WTC11 (cell line): ENCODE results near the gene SGCD. TPM values are rescaled to one million over a fixed set of nuclear protein-coding genes. Genes with fewer than 3 reads are reported as not detected.

Source experiments
- ATAC-seq: fragments of 200-7000 bp; cut with Tn5 transposase; 2 replicates; pipeline ENCODE4 v1.10.0; 2021; ENCODE audit warnings: mild to moderate bottlenecking, moderate library complexity
- CTCF ChIA-PET: fragments of 300-600 bp; sonication (Branson Sonifier 250); formaldehyde crosslinking; loops from one replicate; lab custom pipeline; 2021; ENCODE audit warnings: antibody characterized with exemption; lab: Charles Lee
- POLR2A ChIA-PET: fragments of 350-600 bp; sonication (Branson Sonifier 250); formaldehyde crosslinking; loops from one replicate; lab custom pipeline; 2021; ENCODE audit warnings: antibody characterized with exemption; lab: Charles Lee
- DNase-seq: peaks from one replicate; pipeline ENCODE4 v3.0.0; 2021; ENCODE audit warnings: low spot score
- H3K27ac Mint-ChIP-seq: 2 replicates; pipeline ENCODE4 v1.8.0; 2021; ENCODE audit warnings: mixed read lengths
- H3K27me3 Mint-ChIP-seq: 2 replicates; pipeline ENCODE4 v1.8.0; 2021; ENCODE audit warnings: low read depth, mild to moderate bottlenecking, moderate library complexity, mixed read lengths
- H3K36me3 Mint-ChIP-seq: 2 replicates; pipeline ENCODE4 v1.8.0; 2021; ENCODE audit warnings: mixed read lengths
- H3K4me1 Mint-ChIP-seq: 2 replicates; pipeline ENCODE4 v1.8.0; 2022; ENCODE audit warnings: mixed read lengths
- H3K4me3 Mint-ChIP-seq: 2 replicates; pipeline ENCODE4 v1.8.0; 2021; ENCODE audit warnings: mild to moderate bottlenecking, moderate library complexity, mixed read lengths
- H3K9me3 Mint-ChIP-seq: 2 replicates; pipeline ENCODE4 v1.8.0; 2021; ENCODE audit warnings: mixed read lengths
- ELF4 ChIP-seq: sonication (generic); formaldehyde crosslinking; IDR thresholded peaks from 2 replicates; pipeline ENCODE4 v1.8.1; 2022; ENCODE audit warnings: low read depth, mild to moderate bottlenecking, moderate library complexity, missing genetic modification reagents
- GABPB1 ChIP-seq: sonication (generic); formaldehyde crosslinking; IDR thresholded peaks from 2 replicates; pipeline ENCODE4 v1.8.1; 2023; ENCODE audit warnings: mild to moderate bottlenecking, missing genetic modification reagents
- NFE2L1 ChIP-seq: sonication (generic); formaldehyde crosslinking; IDR thresholded peaks from 2 replicates; pipeline ENCODE4 v1.8.1; 2023; ENCODE audit warnings: missing genetic modification reagents
- SOX15 ChIP-seq: fragments of 250-450 bp; sonication (Bioruptor Pico); IDR thresholded peaks from 2 replicates; pipeline ENCODE4 v1.9.0; 2021; ENCODE audit warnings: mild to moderate bottlenecking
- ZNF138 ChIP-seq: sonication (generic); formaldehyde crosslinking; conservative IDR thresholded peaks from 2 replicates; pipeline ENCODE4 v1.8.1; 2022; ENCODE audit warnings: mild to moderate bottlenecking, moderate library complexity, missing genetic modification reagents
- ZNF219 ChIP-seq: sonication (generic); formaldehyde crosslinking; IDR thresholded peaks from 2 replicates; pipeline ENCODE4 v1.8.0; 2023; ENCODE audit warnings: missing genetic modification reagents, mild to moderate bottlenecking, borderline replicate concordance
- ZNF232 ChIP-seq: sonication (generic); formaldehyde crosslinking; IDR thresholded peaks from 2 replicates; pipeline ENCODE4 v1.8.0; 2022; ENCODE audit warnings: mild to moderate bottlenecking, missing genetic modification reagents
- total RNA-seq: library from RNA; stranded (reverse); gene quantifications from 3 replicates; pipeline ENCODE4 v1.2.3, GENCODE V29; 2021
- TF ChIP-seq, protein P1 (sequence below): fragments of 250-450 bp; sonication (Bioruptor Pico); IDR thresholded peaks from 2 replicates; pipeline ENCODE4 v1.8.0; 2021; ENCODE audit warnings: mild to moderate bottlenecking
- TF ChIP-seq, protein P2 (sequence below): sonication (generic); formaldehyde crosslinking; conservative IDR thresholded peaks from 2 replicates; pipeline ENCODE4 v1.8.1; 2023; ENCODE audit warnings: mild to moderate bottlenecking, low read depth, missing genetic modification reagents, moderate library complexity
- TF ChIP-seq, protein P3 (sequence below): sonication (generic); formaldehyde crosslinking; IDR thresholded peaks from 2 replicates; pipeline ENCODE4 v1.8.1; 2022; ENCODE audit warnings: low read depth, mild to moderate bottlenecking, moderate library complexity, missing genetic modification reagents, borderline replicate concordance
- TF ChIP-seq, protein P4 (sequence below): fragments of 250-450 bp; sonication (Bioruptor Pico); IDR thresholded peaks from 2 replicates; pipeline ENCODE4 v1.9.0; 2021; ENCODE audit warnings: mild to moderate bottlenecking
- TF ChIP-seq, protein P5 (sequence below): fragments of 250-450 bp; sonication (Bioruptor Pico); IDR thresholded peaks from 2 replicates; pipeline ENCODE4 v1.9.0; 2021; ENCODE audit warnings: mild to moderate bottlenecking, borderline replicate concordance
- TF ChIP-seq, protein P6 (sequence below): fragments of 250-450 bp; sonication (Bioruptor Pico); conservative IDR thresholded peaks from 2 replicates; pipeline ENCODE4 v1.9.0; 2021; ENCODE audit warnings: mild to moderate bottlenecking

Gene SGCD
- total RNA-seq, 1 experiment from 2014 or later = 0.33 TPM

DNA sequence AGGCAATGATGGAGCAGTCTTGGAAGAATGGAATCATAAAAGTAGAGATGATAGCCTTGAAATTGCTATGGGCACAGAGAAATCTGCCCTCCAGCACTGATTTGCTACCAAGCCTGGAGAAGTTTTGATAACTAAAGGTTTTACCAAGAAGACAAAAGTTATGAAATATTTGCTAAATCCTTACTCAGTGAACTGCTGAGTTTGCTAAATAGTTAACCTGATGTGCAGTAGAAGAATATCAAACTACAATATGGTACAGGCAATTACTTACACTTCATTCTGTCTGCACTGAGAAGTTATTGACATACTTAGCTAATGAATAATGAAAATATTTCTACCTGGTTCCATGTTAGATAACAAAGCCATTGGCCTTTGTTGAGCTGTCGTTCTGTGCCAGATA lies 124.5 kb downstream of the SGCD start (continued):
- TF ChIP-seq, protein P1, sequence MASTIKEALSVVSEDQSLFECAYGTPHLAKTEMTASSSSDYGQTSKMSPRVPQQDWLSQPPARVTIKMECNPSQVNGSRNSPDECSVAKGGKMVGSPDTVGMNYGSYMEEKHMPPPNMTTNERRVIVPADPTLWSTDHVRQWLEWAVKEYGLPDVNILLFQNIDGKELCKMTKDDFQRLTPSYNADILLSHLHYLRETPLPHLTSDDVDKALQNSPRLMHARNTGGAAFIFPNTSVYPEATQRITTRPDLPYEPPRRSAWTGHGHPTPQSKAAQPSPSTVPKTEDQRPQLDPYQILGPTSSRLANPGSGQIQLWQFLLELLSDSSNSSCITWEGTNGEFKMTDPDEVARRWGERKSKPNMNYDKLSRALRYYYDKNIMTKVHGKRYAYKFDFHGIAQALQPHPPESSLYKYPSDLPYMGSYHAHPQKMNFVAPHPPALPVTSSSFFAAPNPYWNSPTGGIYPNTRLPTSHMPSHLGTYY (CRISPR knock-in tag) = no peak
- TF ChIP-seq, protein P2, sequence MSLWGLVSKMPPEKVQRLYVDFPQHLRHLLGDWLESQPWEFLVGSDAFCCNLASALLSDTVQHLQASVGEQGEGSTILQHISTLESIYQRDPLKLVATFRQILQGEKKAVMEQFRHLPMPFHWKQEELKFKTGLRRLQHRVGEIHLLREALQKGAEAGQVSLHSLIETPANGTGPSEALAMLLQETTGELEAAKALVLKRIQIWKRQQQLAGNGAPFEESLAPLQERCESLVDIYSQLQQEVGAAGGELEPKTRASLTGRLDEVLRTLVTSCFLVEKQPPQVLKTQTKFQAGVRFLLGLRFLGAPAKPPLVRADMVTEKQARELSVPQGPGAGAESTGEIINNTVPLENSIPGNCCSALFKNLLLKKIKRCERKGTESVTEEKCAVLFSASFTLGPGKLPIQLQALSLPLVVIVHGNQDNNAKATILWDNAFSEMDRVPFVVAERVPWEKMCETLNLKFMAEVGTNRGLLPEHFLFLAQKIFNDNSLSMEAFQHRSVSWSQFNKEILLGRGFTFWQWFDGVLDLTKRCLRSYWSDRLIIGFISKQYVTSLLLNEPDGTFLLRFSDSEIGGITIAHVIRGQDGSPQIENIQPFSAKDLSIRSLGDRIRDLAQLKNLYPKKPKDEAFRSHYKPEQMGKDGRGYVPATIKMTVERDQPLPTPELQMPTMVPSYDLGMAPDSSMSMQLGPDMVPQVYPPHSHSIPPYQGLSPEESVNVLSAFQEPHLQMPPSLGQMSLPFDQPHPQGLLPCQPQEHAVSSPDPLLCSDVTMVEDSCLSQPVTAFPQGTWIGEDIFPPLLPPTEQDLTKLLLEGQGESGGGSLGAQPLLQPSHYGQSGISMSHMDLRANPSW = no peak
- TF ChIP-seq, all 79 proteins: peak for 0

DNA sequence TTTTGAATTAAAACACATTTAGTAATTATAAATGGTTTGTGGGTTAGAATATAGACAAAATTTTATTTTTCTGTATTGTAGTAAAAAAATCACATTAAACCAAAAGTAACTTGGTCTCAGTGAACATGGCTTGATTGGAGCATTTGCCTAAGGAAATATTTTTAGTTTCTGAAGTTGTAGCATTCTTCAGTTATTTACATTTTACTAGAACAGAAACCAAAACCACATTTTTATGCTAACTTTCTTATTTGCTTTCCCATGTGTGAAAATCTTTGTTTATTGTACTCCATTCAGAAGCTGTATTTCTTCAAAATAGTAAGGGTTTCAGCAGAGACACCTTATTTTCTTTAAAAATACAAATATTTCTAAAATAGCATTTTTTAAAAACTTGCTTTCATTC lies 129.9 kb downstream of the SGCD start:
- DNase-seq = no peak
- ATAC-seq = no peak
- Mint-ChIP-seq H3K27me3 (no peaks in the 10 kb centered on the region), H3K27ac (no peak overlapping the region), H3K9me3 (no peaks in the 10 kb centered on the region), H3K36me3 (no peaks in the 10 kb centered on the region), H3K4me1 (peaks cover 14% of the 10 kb centered on the region), H3K4me3 (no peak overlapping the region)
- POLR2A ChIA-PET = no interaction called here
- CTCF ChIA-PET = no interaction called here
- TF ChIP-seq, protein P3, sequence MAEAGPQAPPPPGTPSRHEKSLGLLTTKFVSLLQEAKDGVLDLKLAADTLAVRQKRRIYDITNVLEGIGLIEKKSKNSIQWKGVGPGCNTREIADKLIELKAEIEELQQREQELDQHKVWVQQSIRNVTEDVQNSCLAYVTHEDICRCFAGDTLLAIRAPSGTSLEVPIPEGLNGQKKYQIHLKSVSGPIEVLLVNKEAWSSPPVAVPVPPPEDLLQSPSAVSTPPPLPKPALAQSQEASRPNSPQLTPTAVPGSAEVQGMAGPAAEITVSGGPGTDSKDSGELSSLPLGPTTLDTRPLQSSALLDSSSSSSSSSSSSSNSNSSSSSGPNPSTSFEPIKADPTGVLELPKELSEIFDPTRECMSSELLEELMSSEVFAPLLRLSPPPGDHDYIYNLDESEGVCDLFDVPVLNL = no peak
- TF ChIP-seq NFE2L1 = no peak
- no peak for TF ChIP-seq ELF4 (CRISPR knock-in tag)
- TF ChIP-seq, protein P4, sequence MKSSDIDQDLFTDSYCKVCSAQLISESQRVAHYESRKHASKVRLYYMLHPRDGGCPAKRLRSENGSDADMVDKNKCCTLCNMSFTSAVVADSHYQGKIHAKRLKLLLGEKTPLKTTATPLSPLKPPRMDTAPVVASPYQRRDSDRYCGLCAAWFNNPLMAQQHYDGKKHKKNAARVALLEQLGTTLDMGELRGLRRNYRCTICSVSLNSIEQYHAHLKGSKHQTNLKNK = no peak
- TF ChIP-seq, all 79 proteins: peak for 0

DNA sequence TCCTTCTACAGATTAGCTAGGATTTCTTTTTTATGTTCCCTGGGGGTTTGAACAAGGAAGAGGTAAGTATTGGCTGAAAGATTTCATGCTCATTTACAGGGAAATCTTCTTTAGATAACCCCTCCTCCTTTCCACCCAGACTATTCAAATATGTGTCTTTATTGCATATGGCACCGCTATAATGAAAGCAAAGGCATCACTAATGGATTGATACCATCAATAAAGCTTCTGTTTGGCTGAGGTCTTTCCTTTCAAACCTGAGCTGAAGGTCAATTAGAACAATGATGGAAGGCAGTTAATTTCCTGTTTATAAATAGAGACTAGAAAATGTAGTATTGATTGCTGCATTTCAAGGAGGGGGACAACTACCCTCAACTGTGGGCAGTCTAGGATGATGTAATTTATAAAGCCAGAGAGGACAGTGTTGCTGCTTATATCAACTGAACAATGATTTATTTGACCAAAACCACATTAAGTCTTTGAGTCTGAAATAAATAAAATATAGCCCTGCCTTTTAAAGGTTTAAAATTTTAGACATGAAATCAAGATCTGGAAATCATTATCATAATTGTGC lies 132.9 kb downstream of the SGCD start:
- Mint-ChIP-seq H3K4me1 (peaks cover 14% of the 10 kb centered on the region), H3K27ac (no peak overlapping the region), H3K9me3 (no peaks in the 10 kb centered on the region), H3K36me3 (no peaks in the 10 kb centered on the region), H3K27me3 (no peaks in the 10 kb centered on the region), H3K4me3 (no peak overlapping the region)
- DNase-seq (no peak), ATAC-seq (no peak)
- ChIA-PET CTCF (no interaction called here), POLR2A (interaction anchor here (0.5 kb wide), 1 partner anchor 17 kb away, joined by 6 read pairs; no protein-coding TSS in a partner anchor)
- TF ChIP-seq, protein P5, sequence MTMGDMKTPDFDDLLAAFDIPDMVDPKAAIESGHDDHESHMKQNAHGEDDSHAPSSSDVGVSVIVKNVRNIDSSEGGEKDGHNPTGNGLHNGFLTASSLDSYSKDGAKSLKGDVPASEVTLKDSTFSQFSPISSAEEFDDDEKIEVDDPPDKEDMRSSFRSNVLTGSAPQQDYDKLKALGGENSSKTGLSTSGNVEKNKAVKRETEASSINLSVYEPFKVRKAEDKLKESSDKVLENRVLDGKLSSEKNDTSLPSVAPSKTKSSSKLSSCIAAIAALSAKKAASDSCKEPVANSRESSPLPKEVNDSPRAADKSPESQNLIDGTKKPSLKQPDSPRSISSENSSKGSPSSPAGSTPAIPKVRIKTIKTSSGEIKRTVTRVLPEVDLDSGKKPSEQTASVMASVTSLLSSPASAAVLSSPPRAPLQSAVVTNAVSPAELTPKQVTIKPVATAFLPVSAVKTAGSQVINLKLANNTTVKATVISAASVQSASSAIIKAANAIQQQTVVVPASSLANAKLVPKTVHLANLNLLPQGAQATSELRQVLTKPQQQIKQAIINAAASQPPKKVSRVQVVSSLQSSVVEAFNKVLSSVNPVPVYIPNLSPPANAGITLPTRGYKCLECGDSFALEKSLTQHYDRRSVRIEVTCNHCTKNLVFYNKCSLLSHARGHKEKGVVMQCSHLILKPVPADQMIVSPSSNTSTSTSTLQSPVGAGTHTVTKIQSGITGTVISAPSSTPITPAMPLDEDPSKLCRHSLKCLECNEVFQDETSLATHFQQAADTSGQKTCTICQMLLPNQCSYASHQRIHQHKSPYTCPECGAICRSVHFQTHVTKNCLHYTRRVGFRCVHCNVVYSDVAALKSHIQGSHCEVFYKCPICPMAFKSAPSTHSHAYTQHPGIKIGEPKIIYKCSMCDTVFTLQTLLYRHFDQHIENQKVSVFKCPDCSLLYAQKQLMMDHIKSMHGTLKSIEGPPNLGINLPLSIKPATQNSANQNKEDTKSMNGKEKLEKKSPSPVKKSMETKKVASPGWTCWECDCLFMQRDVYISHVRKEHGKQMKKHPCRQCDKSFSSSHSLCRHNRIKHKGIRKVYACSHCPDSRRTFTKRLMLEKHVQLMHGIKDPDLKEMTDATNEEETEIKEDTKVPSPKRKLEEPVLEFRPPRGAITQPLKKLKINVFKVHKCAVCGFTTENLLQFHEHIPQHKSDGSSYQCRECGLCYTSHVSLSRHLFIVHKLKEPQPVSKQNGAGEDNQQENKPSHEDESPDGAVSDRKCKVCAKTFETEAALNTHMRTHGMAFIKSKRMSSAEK = no peak
- TF ChIP-seq ZNF138 (CRISPR knock-in tag) = no peak

DNA sequence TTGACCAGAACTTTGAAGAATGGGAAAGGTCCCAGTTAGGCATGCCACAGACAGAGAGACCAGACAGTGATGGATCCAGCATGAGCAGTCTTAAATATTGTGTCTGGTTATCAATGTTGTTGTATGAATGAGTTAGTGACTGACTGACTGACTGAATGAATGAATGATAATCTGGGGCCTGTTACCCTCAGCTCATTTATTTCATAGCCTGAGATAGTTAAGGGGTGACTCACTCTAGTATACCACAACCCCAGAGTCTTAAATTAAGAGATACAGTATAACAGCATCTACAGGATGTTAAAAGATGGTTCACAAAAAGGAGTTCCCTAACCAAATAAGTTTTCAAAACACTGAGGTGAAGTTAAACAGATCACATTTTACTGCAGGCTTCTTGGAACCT lies 133.5 kb downstream of the SGCD start:
- H3K9me3 Mint-ChIP-seq = no peaks in the 10 kb centered on the region
- ChIA-PET POLR2A (interaction anchor here (0.5 kb wide), 1 partner anchor 17 kb away, joined by 6 read pairs; no protein-coding TSS in a partner anchor), CTCF (no interaction called here)
- no peaks in the 10 kb centered on the region for H3K36me3 Mint-ChIP-seq
- H3K4me1 Mint-ChIP-seq = peaks cover 14% of the 10 kb centered on the region
- H3K27me3 Mint-ChIP-seq = no peaks in the 10 kb centered on the region
- no peak for DNase-seq
- ATAC-seq = no peak
- H3K4me3 Mint-ChIP-seq = no peak overlapping the region
- H3K27ac Mint-ChIP-seq = no peak overlapping the region
- TF ChIP-seq, protein P2 = no peak
- TF ChIP-seq ZNF219 (CRISPR knock-in tag) (no peak), GABPB1 (CRISPR knock-in tag) (no peak), SOX15 (CRISPR knock-in tag) (no peak), ZNF232 (CRISPR knock-in tag) (no peak)
- TF ChIP-seq, protein P6, sequence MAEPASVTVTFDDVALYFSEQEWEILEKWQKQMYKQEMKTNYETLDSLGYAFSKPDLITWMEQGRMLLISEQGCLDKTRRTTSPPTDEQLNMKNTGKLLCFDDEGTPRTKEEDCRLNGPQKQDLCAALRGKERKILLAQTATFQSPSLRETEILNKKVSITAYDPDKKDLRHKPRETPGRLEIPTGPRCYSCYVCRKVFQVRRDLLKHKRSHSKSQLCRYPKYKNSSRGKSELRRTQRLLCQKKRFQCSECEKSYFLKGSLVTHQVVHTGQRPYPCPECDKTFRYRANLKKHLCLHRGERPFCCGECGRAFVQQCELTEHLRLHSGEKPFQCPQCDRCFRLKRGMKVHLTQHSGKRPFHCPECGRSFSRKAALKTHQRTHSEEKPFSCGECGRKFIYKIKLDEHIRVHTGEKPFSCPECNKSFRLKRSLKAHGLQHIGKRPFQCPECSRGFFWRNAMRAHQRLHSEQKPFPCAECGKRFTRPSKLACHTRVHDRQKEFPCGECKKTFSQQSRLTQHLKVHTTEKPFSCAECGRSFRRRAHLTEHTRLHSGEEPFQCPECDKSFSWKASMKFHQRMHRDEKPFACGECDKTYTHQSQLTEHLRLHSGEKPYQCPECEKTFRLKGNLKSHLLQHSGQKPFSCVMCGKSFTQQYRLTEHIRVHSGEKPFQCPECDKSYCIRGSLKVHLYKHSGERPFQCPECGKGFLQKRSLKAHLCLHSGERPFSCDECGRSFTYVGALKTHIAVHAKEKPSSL (CRISPR knock-in tag) = no peak
